ENCODE data around the gene LPP.

GRCh38 chr3:188497021-188497420, 343.1 kb downstream of the LPP start:
- TF ChIP-seq POLR2A (IDR thresholded peaks at IDR 0.05; ENCODE audit: low read depth, low read length) (no peak), USF2 (IDR thresholded peaks at IDR 0.05; ENCODE audit: low read depth, low read length) (no peak), ELK1 (IDR thresholded peaks at IDR 0.05; ENCODE audit: borderline replicate concordance, low read depth, low read length) (no peak), SMC3 (IDR thresholded peaks at IDR 0.05; ENCODE audit: low read depth, low read length) (no peak), BHLHE40 (IDR thresholded peaks at IDR 0.05; ENCODE audit: low read depth, low read length) (no peak), FOS (IDR thresholded peaks at IDR 0.05; ENCODE audit: low read depth, low read length) (no peak), MAFK (IDR thresholded peaks at IDR 0.05; ENCODE audit: low read depth, low read length) (no peak), RCOR1 (IDR thresholded peaks at IDR 0.05; ENCODE audit: insufficient replicate concordance, low read length) (no peak)
- TF ChIP-seq, protein P1, sequence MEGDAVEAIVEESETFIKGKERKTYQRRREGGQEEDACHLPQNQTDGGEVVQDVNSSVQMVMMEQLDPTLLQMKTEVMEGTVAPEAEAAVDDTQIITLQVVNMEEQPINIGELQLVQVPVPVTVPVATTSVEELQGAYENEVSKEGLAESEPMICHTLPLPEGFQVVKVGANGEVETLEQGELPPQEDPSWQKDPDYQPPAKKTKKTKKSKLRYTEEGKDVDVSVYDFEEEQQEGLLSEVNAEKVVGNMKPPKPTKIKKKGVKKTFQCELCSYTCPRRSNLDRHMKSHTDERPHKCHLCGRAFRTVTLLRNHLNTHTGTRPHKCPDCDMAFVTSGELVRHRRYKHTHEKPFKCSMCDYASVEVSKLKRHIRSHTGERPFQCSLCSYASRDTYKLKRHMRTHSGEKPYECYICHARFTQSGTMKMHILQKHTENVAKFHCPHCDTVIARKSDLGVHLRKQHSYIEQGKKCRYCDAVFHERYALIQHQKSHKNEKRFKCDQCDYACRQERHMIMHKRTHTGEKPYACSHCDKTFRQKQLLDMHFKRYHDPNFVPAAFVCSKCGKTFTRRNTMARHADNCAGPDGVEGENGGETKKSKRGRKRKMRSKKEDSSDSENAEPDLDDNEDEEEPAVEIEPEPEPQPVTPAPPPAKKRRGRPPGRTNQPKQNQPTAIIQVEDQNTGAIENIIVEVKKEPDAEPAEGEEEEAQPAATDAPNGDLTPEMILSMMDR (conservative IDR thresholded peaks at IDR 0.05; ENCODE audit: low read depth, low read length) = no peak
